ENCODE results near the gene ZNF483. TPM values are rescaled to one million over a fixed set of nuclear protein-coding genes. Genes with fewer than 3 reads are reported as not detected.

ZNF483 gene
- total and polyA plus RNA-seq, 2 of the 4 experiments (the other 2 are of a cell fraction), result 0.10 to 0.90 TPM

DNA sequence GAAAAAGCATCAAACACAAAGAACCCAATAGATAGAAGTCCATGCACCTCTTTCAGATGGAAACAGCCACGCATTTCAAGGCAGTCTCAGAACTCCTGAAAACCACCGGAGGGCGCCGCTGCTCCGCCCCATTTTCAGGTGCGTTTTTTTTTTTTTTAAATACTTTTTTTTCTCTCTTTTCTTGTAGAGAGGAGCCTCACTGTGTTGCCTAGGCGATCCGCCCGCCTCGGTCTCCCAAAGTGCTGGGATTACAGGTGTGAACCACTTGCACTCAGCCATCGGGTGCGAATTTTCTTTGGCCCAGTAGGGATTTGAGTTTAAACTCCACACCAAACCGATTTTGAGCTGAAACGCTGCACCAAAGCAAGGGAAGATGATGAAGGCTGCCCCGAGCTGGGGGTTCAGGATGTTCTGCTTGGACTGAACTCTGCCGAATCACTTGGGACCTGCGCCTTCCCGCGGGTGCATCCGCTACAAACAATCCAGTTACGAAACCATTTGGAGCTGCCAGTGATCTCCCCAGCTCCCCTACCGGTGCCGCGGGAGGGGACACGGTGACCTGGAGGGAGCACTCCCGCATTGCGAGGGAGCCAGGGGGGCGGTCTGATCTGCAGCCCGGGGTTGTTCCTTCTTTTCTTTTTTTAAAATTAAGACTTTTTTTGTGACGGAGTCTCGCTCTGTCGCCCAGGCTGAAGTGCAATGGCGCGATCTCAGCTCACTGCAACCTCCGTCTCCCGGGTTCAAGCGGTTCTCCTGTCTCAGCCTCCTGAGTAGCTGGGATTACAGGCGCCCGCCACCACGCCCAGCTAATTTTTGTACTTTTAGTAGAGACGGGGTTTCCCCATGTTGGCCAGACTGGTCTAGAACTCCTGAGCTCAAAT lies 73.1 kb downstream of the ZNF483 start:
- peaks cover 10% of the 10 kb centered on the region; the same call in 1 of the 2 replicates for H3K9me1 ChIP-seq (ENCODE audit: insufficient read depth, low read length)
- H2AK5ac ChIP-seq (ENCODE audit: low read depth, low read length), result peak overlapping the region; percentile 33; the same call in 1 of the 2 replicates
- H2BK20ac ChIP-seq (ENCODE audit: low read depth, low read length), result no peak overlapping the region
- H3K14ac ChIP-seq (replicated peaks; ENCODE audit: low read depth, low read length), result peak overlapping the region; percentile 94
- peak; percentile 24 for ATAC-seq (ENCODE audit: low read depth)
- H4K91ac ChIP-seq (ENCODE audit: insufficient read depth, low read depth, low read length), result peak overlapping the region; percentile 14; the same call in 1 of the 2 replicates
- peak overlapping the region; percentile 88 for H3K4ac ChIP-seq (ENCODE audit: low read depth, low read length)
- H3K4me2 ChIP-seq (ENCODE audit: low read depth, low read length), result peak overlapping the region; percentile 78
- H4K20me1 ChIP-seq (ENCODE audit: insufficient read depth, low read length), result no peaks in the 10 kb centered on the region
- WGBS, 2 experiments (ENCODE audit: extremely low coverage in 2 of 2, insufficient read length in 1 of 2), result 0% methylated on average over 8 of the region's 41 CpGs; no CpG with 5 or more reads in 1 of the 2 experiments
- peak overlapping the region; percentile 96 for H2AFZ ChIP-seq (replicated peaks; ENCODE audit: low read length, poor library complexity)
- H4K5ac ChIP-seq (ENCODE audit: low read depth, low read length), result peak overlapping the region; percentile 0; the same call in 1 of the 2 replicates
- DNase-seq, result peak; percentile 64
- intact Hi-C loops (cut with micrococcal nuclease) (loop anchor here (1.0 to 10.0 kb wide), 4 partner anchors 24 to 477 kb away; partner anchors contain the start of gene UGCG), dilution Hi-C loops (cut with HindIII; ENCODE audit: low sequenced_read_pairs, unreplicated experiment) (no loop called here), in situ Hi-C loops (cut with MboI; ENCODE audit: low sequenced_read_pairs) (no loop called here)
- peak overlapping the region; percentile 62 for H3K56ac ChIP-seq (ENCODE audit: extremely low read depth, insufficient read depth, low read length)
- H3K18ac ChIP-seq (ENCODE audit: low read depth, low read length), result peak overlapping the region; percentile 2
- ChIA-PET CTCF (interaction anchor here (0.8 to 1.1 kb wide), 6 partner anchors 12 to 93 kb away, joined by 3 to 5 read pairs (median 4); no protein-coding TSS in a partner anchor), POLR2A (ENCODE audit: unreplicated experiment) (interaction anchor here (0.6 kb wide), 1 partner anchor 24 kb away, joined by 3 read pairs; no protein-coding TSS in a partner anchor)
- peak overlapping the region; percentile 92 for H3K9ac ChIP-seq (ENCODE audit: low read depth, low read length)
- H3K27me3 ChIP-seq (ENCODE audit: control insufficient read depth, insufficient read depth, low read length), result no peaks in the 10 kb centered on the region
- no peaks in the 10 kb centered on the region for H3K9me3 ChIP-seq (ENCODE audit: control insufficient read depth, insufficient read depth, low read length)
- H4K8ac ChIP-seq (ENCODE audit: low read depth in 2 of 2, low read length in 2 of 2), result peak overlapping the region; percentile 69 to 80; a peak in 2 of 4 replicates
- BruUV-seq (replicated peaks), result no TSS peak
- no peak overlapping the region for H2AK9ac ChIP-seq (replicated peaks; ENCODE audit: low read depth, low read length, poor library complexity)
- peak overlapping the region; percentile 65 for H2BK5ac ChIP-seq (ENCODE audit: low read depth, low read length, poor library complexity, severe bottlenecking)
- peaks cover 20% of the 10 kb centered on the region for H3K36me3 ChIP-seq (ENCODE audit: control insufficient read depth, insufficient read depth, low read length)
- peak overlapping the region; percentile 61 for H3K27ac ChIP-seq (ENCODE audit: insufficient read depth, low read length)
- peak overlapping the region; percentile 57 for H3K4me3 ChIP-seq (ENCODE audit: insufficient read depth, low read depth, low read length)
- no peak overlapping the region for H2BK15ac ChIP-seq (ENCODE audit: low read depth, low read length)
- H3K79me1 ChIP-seq (ENCODE audit: low read depth in 1 of 2, low read length in 2 of 2), result peaks cover 9 to 43% of the 10 kb centered on the region in 2 experiments
- H3K4me1 ChIP-seq (ENCODE audit: control insufficient read depth, insufficient read depth, low read length), result 0 out of 2 replicates have a peak, but pooled peaks cover 2% of the 10 kb centered on the region
- peak overlapping the region; percentile 95 for H3K23ac ChIP-seq (ENCODE audit: low read depth, low read length)
- TF ChIP-seq, protein P1, sequence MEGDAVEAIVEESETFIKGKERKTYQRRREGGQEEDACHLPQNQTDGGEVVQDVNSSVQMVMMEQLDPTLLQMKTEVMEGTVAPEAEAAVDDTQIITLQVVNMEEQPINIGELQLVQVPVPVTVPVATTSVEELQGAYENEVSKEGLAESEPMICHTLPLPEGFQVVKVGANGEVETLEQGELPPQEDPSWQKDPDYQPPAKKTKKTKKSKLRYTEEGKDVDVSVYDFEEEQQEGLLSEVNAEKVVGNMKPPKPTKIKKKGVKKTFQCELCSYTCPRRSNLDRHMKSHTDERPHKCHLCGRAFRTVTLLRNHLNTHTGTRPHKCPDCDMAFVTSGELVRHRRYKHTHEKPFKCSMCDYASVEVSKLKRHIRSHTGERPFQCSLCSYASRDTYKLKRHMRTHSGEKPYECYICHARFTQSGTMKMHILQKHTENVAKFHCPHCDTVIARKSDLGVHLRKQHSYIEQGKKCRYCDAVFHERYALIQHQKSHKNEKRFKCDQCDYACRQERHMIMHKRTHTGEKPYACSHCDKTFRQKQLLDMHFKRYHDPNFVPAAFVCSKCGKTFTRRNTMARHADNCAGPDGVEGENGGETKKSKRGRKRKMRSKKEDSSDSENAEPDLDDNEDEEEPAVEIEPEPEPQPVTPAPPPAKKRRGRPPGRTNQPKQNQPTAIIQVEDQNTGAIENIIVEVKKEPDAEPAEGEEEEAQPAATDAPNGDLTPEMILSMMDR (conservative IDR thresholded peaks at IDR 0.05; ENCODE audit: low read depth, low read length), result peak; percentile 75
- TF ChIP-seq SMC3 (IDR thresholded peaks at IDR 0.05; ENCODE audit: low read depth, low read length) (peak; percentile 62), RCOR1 (IDR thresholded peaks at IDR 0.05; ENCODE audit: insufficient replicate concordance, low read length) (no peak), BHLHE40 (IDR thresholded peaks at IDR 0.05; ENCODE audit: low read depth, low read length) (no peak), RAD21 (IDR thresholded peaks at IDR 0.05; ENCODE audit: low read length) (peak; percentile 78), FOS (IDR thresholded peaks at IDR 0.05; ENCODE audit: low read depth, low read length) (no peak)
- H2BK120ac ChIP-seq (ENCODE audit: low read depth, low read length), result no peak overlapping the region; the same call in 1 of the 2 replicates

All from IMR-90 (cell line).